GM12875 (cell line): ENCODE measurements around the gene ROM1.
A peak's percentile ranks its signal among the peaks of the same experiment; 100 is the strongest.
"Not testable (repeated sequence)": the region's sequence is repeated elsewhere in the genome, so short reads cannot be mapped to it uniquely, and the experiment has no call there.

Experiments used
- H3K4me3 ChIP-seq: one replicate; pipeline ENCODE4 v1.5.1; 2011; ENCODE audit warnings: low read depth, low read length, control low read depth
- TF ChIP-seq, protein P1 (sequence below): IDR thresholded peaks from 2 replicates; pipeline ENCODE4 v1.5.1; 2011; ENCODE audit warnings: low read depth, mild to moderate bottlenecking, control low read depth, inconsistent platforms, low read length, moderate library complexity, borderline replicate concordance; ENCODE audit not compliant: insufficient read depth

Gene ROM1

DNA sequence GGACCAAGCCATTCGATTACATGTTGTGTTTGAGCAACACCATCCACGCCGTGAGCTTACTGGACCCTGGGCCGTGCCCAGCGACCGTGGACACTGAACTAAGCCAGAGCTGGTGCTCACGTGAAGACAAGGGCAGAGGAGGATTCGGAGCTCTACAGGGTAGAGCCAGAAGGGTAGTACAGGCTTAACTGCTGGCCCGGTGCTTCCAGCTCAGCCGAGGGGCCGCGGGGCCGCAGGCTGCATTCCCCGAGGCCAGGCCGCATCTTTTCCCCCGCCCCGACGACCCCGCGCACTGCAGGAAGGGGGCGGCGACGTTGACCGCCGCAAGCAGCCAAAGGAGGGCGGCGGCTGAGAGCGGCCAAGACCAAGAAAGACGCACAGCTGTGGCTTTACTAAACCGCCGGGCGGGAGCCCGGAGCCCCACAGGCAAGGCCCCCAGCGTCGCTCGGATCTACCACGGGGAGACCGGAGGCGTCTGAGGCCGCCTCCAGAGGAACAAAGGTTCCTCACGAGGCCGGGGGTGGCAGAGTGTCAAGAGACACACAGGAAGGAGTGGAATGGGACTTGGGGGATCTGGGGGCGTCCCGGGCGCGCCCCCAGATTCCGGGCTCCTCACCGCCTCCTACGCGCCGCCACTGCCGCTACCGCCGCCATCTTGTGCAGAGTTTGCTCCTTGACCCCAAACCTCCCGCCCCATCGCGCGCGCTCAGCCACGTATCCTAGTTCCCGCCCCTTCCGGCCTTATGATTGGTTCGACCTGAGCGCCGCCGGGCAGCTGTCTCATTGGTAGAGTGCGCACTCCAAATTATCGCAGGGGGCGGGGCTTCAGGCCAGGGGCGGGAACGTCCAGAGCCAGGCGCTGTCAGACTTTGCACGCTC lies 33.1 kb downstream of the ROM1 start, which contains the start of gene GANAB:
GANAB (minus strand) TSS at position 668 of the 879 bp plus-strand sequence; CDS start at position 654, 14 bp downstream.
- TF ChIP-seq, protein P1, sequence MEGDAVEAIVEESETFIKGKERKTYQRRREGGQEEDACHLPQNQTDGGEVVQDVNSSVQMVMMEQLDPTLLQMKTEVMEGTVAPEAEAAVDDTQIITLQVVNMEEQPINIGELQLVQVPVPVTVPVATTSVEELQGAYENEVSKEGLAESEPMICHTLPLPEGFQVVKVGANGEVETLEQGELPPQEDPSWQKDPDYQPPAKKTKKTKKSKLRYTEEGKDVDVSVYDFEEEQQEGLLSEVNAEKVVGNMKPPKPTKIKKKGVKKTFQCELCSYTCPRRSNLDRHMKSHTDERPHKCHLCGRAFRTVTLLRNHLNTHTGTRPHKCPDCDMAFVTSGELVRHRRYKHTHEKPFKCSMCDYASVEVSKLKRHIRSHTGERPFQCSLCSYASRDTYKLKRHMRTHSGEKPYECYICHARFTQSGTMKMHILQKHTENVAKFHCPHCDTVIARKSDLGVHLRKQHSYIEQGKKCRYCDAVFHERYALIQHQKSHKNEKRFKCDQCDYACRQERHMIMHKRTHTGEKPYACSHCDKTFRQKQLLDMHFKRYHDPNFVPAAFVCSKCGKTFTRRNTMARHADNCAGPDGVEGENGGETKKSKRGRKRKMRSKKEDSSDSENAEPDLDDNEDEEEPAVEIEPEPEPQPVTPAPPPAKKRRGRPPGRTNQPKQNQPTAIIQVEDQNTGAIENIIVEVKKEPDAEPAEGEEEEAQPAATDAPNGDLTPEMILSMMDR, result no peak
- peak within 1 kb of the TSS; percentile 91 for H3K4me3 ChIP-seq

DNA sequence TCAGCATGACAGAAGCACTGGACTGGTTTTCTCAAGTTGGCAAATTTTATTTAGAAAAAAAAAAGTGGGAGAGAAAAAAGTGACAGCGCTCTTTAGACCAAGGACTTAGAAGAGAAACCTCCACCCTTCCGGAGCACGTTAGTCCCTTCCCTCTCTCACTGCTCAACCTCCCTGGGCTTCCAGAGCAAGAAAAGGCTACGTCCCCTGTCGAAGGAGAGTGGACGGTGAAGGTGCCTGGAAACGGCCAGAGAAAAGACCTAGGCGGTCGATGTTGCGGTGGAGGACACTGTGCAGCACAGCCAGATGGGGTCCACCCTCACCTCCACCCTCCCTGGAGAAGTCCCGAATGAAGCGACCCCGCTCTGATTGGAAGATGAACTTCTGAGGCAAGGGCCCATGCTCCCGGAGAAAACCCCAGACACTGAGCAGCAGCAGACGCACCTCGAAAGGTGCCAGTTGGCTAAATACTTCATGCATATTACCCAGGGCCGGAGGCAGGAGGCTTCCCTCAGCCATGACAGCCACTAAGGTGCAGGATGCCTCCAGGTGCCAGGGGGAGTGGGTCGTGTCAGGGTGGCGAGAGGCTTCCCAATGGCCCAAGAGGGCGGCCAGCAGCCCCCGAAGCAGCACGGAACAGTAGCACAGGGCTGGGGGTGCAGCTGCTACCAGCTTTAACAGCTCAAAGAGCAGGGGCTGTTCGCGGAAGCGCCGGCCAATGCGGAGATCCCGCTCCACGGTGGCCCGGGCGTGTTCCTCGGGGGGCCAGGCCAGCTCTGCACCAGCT lies 34.0 kb downstream of the ROM1 start:
- no peak overlapping the region for H3K4me3 ChIP-seq
- TF ChIP-seq, protein P1, result no peak

DNA sequence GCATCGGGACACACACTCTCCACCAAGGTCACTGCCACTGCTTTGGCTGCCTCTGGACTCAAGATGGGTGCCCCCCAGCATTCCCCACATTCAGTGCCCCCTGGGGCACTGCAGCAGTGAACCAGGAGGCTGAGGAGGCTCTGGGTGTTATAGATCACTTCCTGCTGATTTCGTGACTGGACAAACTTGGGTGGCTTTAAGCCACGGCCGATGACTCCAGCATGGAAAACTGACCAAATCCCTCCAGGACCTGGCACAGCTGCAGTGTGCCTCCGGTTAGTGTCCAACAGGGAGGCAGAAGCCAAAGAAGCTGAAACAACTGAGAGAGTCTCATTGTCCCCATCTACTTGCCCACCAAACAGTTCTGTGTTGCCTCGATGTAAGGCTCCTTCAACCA lies 34.5 kb downstream of the ROM1 start:
- TF ChIP-seq, protein P1, result no peak
- H3K4me3 ChIP-seq, result no peak overlapping the region

DNA sequence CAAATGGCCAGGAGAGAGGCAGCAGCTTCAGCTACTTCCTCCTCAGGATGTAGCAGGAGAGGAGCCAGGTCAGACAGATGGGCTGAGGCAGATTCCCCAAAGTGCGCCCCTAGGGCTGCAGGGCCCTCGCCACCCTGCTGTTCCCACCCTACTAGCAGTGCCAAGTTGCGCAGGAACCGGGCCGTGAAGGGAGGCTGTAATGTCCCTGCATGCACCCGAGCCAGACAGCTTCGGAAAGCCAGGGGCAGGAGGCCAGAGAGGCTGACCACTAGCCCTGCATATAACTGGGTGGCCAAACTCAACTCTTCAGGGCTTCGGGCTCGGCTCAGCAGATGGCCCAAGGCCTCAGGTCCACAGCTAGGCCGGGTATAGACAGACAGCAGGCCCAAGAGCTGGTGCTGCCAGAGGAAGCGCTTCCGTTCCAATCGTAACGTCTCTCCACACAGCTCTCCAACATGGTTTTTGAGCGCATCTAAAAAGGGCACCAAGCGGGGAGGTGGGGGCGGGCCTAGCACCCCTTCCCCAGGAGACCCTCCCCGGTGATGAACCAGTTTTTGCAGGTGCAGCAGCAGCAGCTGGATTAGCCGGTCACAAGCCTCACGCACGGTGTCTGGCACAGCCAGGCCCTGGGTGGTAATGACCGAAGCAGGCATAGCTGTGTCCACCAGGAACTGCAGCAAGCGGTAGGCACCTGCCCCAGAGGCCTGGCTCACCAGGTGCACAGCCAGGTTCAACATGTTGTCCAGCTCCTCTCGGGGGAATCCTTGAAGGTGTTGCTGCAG lies 35.3 kb downstream of the ROM1 start:
- no peak overlapping the region for H3K4me3 ChIP-seq
- TF ChIP-seq, protein P1, result no peak

DNA sequence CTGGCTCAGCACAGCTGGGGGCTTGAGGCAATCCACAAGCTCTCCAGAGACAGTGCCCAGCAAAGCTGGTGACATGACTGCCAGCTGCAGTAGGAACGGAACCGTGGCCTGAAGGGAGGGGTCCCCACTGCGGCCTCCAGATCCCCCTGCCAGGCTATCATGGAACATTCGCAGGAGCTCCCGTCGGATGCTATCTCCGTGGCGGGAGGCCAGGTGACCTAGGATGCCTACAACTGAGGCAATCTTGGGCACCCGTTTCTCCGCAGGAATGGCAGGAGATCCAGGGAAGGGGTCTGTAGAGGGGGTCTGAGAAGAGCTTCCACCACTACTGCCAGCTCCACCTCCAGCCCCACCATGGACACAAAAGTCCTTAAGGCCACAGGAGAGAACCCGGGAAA lies 35.9 kb downstream of the ROM1 start:
- TF ChIP-seq, protein P1, result no peak
- no peak overlapping the region for H3K4me3 ChIP-seq

DNA sequence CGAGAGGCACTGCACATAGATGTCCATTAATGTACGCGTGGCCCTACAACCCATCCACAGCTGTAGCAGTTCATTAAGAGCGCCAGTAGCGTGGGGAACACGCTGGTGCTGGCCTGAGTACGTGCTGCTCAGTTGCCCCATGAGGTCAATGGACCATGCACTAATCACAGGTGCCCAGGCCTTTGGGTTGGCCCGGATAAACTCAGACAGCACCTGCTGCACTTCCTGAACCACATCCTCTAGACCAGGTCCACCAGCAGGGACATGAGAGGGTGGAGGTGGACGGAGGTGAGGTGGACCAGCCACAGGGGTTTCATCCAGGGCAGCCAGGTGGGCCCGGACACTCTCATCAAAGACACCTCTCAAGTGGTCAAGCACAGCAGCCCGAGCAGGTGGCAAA lies 36.4 kb downstream of the ROM1 start:
- TF ChIP-seq, protein P1, result no peak
- no peak overlapping the region for H3K4me3 ChIP-seq

DNA sequence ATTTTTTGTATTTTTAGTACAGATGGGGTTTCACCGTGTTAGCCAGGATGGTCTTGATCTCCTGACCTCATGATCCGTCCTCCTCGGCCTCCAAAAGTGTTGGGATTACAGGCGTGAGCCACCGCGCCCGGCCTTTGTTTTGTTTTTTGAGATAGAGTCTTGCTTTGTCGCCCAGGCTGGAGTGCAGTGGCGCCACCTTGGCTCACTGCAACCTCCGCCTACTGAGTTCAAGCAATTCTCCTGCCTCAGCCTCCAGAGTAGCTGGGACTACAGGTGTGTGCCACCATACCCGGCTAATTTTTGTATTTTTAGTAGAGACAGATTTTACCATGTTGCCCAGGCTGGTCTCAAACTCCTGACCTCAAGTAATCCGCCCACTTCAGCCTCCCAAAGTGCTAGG lies 37.2 kb downstream of the ROM1 start:
- H3K4me3 ChIP-seq, result not testable (repeated sequence)
